Spleen (tissue), 11 donors: ENCODE measurements around the gene TBC1D2. TPM values are rescaled to one million over a fixed set of nuclear protein-coding genes. Genes with fewer than 3 reads are reported as not detected.

Experiments
- DNase-seq: peaks from one replicate; pipeline ENCODE4 v3.0.0-alpha.2; 2020
- H3K27ac ChIP-seq, 8 donors: fragments of 200-600 bp; sonication (generic) in 7 of 8; 1 replicate in 4 of 8; 2 replicates in 4 of 8; pipeline versions ENCODE4 v1.5.0 to v1.8.0; 2016 to 2021; ENCODE audit warnings: inconsistent platforms in 4 of 8, mild to moderate bottlenecking in 4 of 8, moderate library complexity in 1 of 8
- H3K27me3 ChIP-seq, 7 donors: fragments of 200-600 bp; sonication (generic) in 6 of 7; replicated peaks in 1 of 7; 1 replicate in 4 of 7; 2 replicates in 3 of 7; pipeline versions ENCODE4 v1.5.0 to v1.8.0; 2016 to 2021; ENCODE audit warnings: inconsistent platforms in 3 of 7, mild to moderate bottlenecking in 1 of 7
- H3K36me3 ChIP-seq, 6 donors: fragments of 200-600 bp; sonication (generic) in 5 of 6; 1 replicate in 4 of 6; 2 replicates in 2 of 6; pipeline versions ENCODE4 v1.5.0 to v1.8.0; 2016 to 2021; ENCODE audit warnings: inconsistent platforms in 2 of 6
- H3K4me1 ChIP-seq, 6 donors: fragments of 200-600 bp; sonication (generic) in 5 of 6; 1 replicate in 3 of 6; 2 replicates in 3 of 6; pipeline versions ENCODE4 v1.5.0 to v1.8.0; 2016 to 2021; ENCODE audit warnings: inconsistent platforms in 3 of 6
- H3K4me3 ChIP-seq, 8 donors: fragments of 200-600 bp; sonication (generic) in 7 of 8; 1 replicate in 4 of 8; 2 replicates in 4 of 8; pipeline versions ENCODE4 v1.5.0 to v1.8.0; 2016 to 2021; ENCODE audit warnings: inconsistent platforms in 4 of 8, mild to moderate bottlenecking in 4 of 8, moderate library complexity in 2 of 8
- H3K9me3 ChIP-seq, 8 donors: fragments of 200-600 bp; sonication (generic) in 7 of 8; 1 replicate in 4 of 8; 2 replicates in 4 of 8; pipeline versions ENCODE4 v1.5.0 to v1.8.0; 2016 to 2021; ENCODE audit warnings: inconsistent platforms in 4 of 8
- POLR2A ChIP-seq, 3 donors: fragments of 450-650 bp; IDR thresholded peaks; one replicate each; pipeline ENCODE4 v1.5.1; 2017; ENCODE audit warnings: antibody characterized with exemption in 3 of 3, mild to moderate bottlenecking in 1 of 3
- POLR2AphosphoS5 ChIP-seq, 3 donors: sonication (generic); formaldehyde crosslinking; IDR thresholded peaks; one replicate each; pipeline ENCODE4 v1.5.1; 2017; ENCODE audit warnings: antibody characterized with exemption in 3 of 3
- WGBS, 5 donors: extraction: QIAGEN DNeasy Blood & Tissue Kit in 3 of 5; methylation state at CpG; one replicate each; pipeline versions ENCODE4 v1.1.5 to v1.1.7; 2013 to 2018; 5-methylcytosine and 5-hydroxymethylcytosine counted together
- intact Hi-C: fragments of 100-400 bp; cut with DNase I; formaldehyde crosslinking; loops from one replicate; pipeline ENCODE4 v1.15.0; 2023; ENCODE audit warnings: low total_unique reads
- polyA plus RNA-seq, 3 donors: library from polyadenylated mRNA; stranded (reverse); fragments of 200-250 nt; gene quantifications; one replicate each; pipeline ENCODE4 v1.2.1, GENCODE V29; 2013
- total RNA-seq, 7 donors: library from RNA; depleted of rRNA in 3 of 7; stranded (reverse); fragments of >200 nt in 3 of 7; fragmentation: NEBNext Ultra II Directional in 4 of 7; extraction: Animal tissue kit (Norgen Biotek cat#: 25700) in 4 of 7; gene quantifications; one replicate each; pipeline versions ENCODE4 v1.1.0 to v1.2.1, GENCODE V29; 2016 to 2021
- TF ChIP-seq, protein P1 (sequence below), 11 experiments: fragments of 200-600 bp in 7 of 11; fragments of 450-650 bp in 4 of 11; sonication (generic) in 4 of 11; IDR thresholded peaks in 8 of 11; conservative IDR thresholded peaks in 3 of 11; 1 replicate in 7 of 11; 2 replicates in 4 of 11; pipeline versions ENCODE4 v1.4.0 to v1.8.0; 2016 to 2021; ENCODE audit warnings: antibody characterized with exemption in 11 of 11, inconsistent platforms in 4 of 11, mild to moderate bottlenecking in 1 of 11
- donor health status: healthy with polysubstance abuse.
- donor health status: DM: no; HTN: no; CAD: no; lungs with moderate emphysema.
- donor health status: DM: no; HTN: no; CAD: no.
- donor health status: Bipolar disorder and iron deficiency.
- donor health status: healthy.
- donor health status: DM: no; HTN: no; CAD: no.
- donor health status: DM: yes; HTN: yes; CAD: no.

TBC1D2 gene
- total and polyA plus RNA-seq, 10 donors = 2.7 to 27.2 (median 12.4) TPM

- intact Hi-C loops = loop anchor here (5.0 to 10.0 kb wide), 3 partner anchors 190 to 557 kb away; partner anchors contain the start of gene TRMO
- 94 to 97% (median 96%) methylated on average over 3 of the region's 3 CpGs for WGBS, 5 donors
- no peak overlapping the region for H3K4me3 ChIP-seq
- no peaks in the 10 kb centered on the region for H3K9me3 ChIP-seq
- peaks cover 0 to 8% (median 2%) of the 10 kb centered on the region in 6 donors for H3K4me1 ChIP-seq
- no peaks in the 10 kb centered on the region for H3K27me3 ChIP-seq
- TF ChIP-seq POLR2A (IDR thresholded peaks at IDR 0.05) = no peak
- no peak for TF ChIP-seq POLR2AphosphoS5 (IDR thresholded peaks at IDR 0.05)
- TF ChIP-seq, protein P1, sequence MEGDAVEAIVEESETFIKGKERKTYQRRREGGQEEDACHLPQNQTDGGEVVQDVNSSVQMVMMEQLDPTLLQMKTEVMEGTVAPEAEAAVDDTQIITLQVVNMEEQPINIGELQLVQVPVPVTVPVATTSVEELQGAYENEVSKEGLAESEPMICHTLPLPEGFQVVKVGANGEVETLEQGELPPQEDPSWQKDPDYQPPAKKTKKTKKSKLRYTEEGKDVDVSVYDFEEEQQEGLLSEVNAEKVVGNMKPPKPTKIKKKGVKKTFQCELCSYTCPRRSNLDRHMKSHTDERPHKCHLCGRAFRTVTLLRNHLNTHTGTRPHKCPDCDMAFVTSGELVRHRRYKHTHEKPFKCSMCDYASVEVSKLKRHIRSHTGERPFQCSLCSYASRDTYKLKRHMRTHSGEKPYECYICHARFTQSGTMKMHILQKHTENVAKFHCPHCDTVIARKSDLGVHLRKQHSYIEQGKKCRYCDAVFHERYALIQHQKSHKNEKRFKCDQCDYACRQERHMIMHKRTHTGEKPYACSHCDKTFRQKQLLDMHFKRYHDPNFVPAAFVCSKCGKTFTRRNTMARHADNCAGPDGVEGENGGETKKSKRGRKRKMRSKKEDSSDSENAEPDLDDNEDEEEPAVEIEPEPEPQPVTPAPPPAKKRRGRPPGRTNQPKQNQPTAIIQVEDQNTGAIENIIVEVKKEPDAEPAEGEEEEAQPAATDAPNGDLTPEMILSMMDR (IDR thresholded peaks at IDR 0.05 in 8 of 11, conservative IDR thresholded peaks at IDR 0.05 in 3 of 11) = no peak
- no peak for DNase-seq
- no peaks in the 10 kb centered on the region for H3K36me3 ChIP-seq
- H3K27ac ChIP-seq = no peak overlapping the region
Measured at GRCh38 chr9:98262056-98262455, 6.6 kb upstream of the TBC1D2 start.

- Histone ChIP-seq H3K36me3 (no peaks in the 10 kb centered on the region), H3K4me3 (no peak overlapping the region), H3K4me1 (peaks cover 0 to 17% (median 8%) of the 10 kb centered on the region in 6 donors), H3K27me3 (no peaks in the 10 kb centered on the region), H3K9me3 (no peaks in the 10 kb centered on the region), H3K27ac (no peak overlapping the region)
- intact Hi-C loops = loop anchor here (5.0 to 10.0 kb wide), 3 partner anchors 188 to 556 kb away; partner anchors contain the start of gene TRMO
- 81 to 87% (median 86%) methylated on average over 5 of the region's 5 CpGs for WGBS, 5 donors
- TF ChIP-seq POLR2A (IDR thresholded peaks at IDR 0.05) = no peak
- DNase-seq = no peak
Measured at GRCh38 chr9:98260635-98261034, 5.2 kb upstream of the TBC1D2 start.

DNA sequence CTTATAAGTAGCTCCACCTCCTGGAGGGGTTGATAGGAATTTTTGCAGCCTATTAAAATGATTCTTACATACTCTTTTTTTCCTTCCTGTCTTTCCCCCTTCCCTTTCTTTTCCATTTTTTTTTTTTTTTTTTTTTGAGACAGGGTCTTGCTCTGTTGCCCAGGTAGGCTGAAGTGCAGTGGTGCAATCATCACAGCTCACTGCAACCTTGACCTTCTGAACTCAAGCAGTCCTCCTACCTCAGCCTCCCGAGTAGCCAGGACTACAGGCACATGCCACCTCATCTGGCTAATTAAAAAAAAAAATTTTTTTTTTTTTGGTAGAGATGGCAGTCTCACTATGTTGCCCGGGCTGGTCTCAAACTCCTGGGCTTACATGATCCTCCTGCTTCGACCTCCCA, 4.3 kb upstream of the TBC1D2 start:
- Histone ChIP-seq H3K27ac (no peak overlapping the region), H3K36me3 (no peaks in the 10 kb centered on the region), H3K4me1 (peaks cover 0 to 21% (median 12%) of the 10 kb centered on the region in 6 donors), H3K27me3 (no peaks in the 10 kb centered on the region), H3K9me3 (no peaks in the 10 kb centered on the region), H3K4me3 (no peak overlapping the region)
- intact Hi-C loops = loop anchor here (5.0 to 10.0 kb wide), 4 partner anchors 55 to 555 kb away; partner anchors contain the start of gene TRMO
- 80 to 92% (median 82%) methylated on average over 3 of the region's 3 CpGs for WGBS, 5 donors
- DNase-seq = no peak
- TF ChIP-seq, protein P1 (IDR thresholded peaks at IDR 0.05 in 8 of 11, conservative IDR thresholded peaks at IDR 0.05 in 3 of 11) = no peak
- TF ChIP-seq POLR2AphosphoS5 (IDR thresholded peaks at IDR 0.05) (no peak), POLR2A (IDR thresholded peaks at IDR 0.05) (no peak)

- TF ChIP-seq, protein P1 (IDR thresholded peaks at IDR 0.05 in 8 of 11, conservative IDR thresholded peaks at IDR 0.05 in 3 of 11) = no peak
- TF ChIP-seq POLR2A (IDR thresholded peaks at IDR 0.05) (no peak), POLR2AphosphoS5 (IDR thresholded peaks at IDR 0.05) (no peak)
- intact Hi-C loops = loop anchor here (10.0 kb wide), 1 partner anchor 52 kb away; no protein-coding TSS in a partner anchor
- peak overlapping the region; percentile 97 to 99 (median 99) for H3K27ac ChIP-seq
- H3K4me3 ChIP-seq = peak overlapping the region; percentile 74 to 95 (median 89)
- no peaks in the 10 kb centered on the region for H3K9me3 ChIP-seq
- H3K4me1 ChIP-seq = peaks cover 0 to 52% (median 30%) of the 10 kb centered on the region in 6 donors
- WGBS, 5 donors = 3 to 8% (median 4%) methylated on average over 12 of the region's 12 CpGs
- H3K36me3 ChIP-seq = peaks cover 0 to 8% (median 0%) of the 10 kb centered on the region in 6 donors
- no peak for DNase-seq
- H3K27me3 ChIP-seq = no peaks in the 10 kb centered on the region
Measured at GRCh38 chr9:98256756-98257155, 1.3 kb upstream of the TBC1D2 start.
